Ishikawa (cell line): Measurements from ENCODE around the gene TMEM45A.

Experiments
- CEBPB ChIP-seq: IDR thresholded peaks from 2 replicates; pipeline ENCODE4 v1.6.1; 2012
- CREB1 ChIP-seq: IDR thresholded peaks from 2 replicates; pipeline ENCODE4 v1.6.1; 2012; ENCODE audit warnings: low read depth
- EGR1 ChIP-seq: IDR thresholded peaks from 2 replicates; pipeline ENCODE4 v1.6.1; 2012
- EP300 ChIP-seq: IDR thresholded peaks from 2 replicates; pipeline ENCODE4 v1.6.1; 2012; ENCODE audit warnings: borderline replicate concordance
- FOXM1 ChIP-seq: IDR thresholded peaks from 2 replicates; pipeline ENCODE4 v1.6.1; 2012; ENCODE audit warnings: low read depth, borderline replicate concordance
- NFIC ChIP-seq: IDR thresholded peaks from 2 replicates; pipeline ENCODE4 v1.6.1; 2012
- RAD21 ChIP-seq: IDR thresholded peaks from 2 replicates; pipeline ENCODE4 v1.6.1; 2012; ENCODE audit warnings: low read depth
- REST ChIP-seq: IDR thresholded peaks from 2 replicates; pipeline ENCODE4 v1.6.1; 2012; ENCODE audit warnings: low read depth, mild to moderate bottlenecking
- TAF1 ChIP-seq: IDR thresholded peaks from 2 replicates; pipeline ENCODE4 v1.6.1; 2012; ENCODE audit warnings: low read depth, mild to moderate bottlenecking
- TCF12 ChIP-seq: IDR thresholded peaks from 2 replicates; pipeline ENCODE4 v1.6.1; 2012; ENCODE audit warnings: low read depth
- TEAD4 ChIP-seq: IDR thresholded peaks from 2 replicates; pipeline ENCODE4 v1.6.1; 2012
- USF1 ChIP-seq: IDR thresholded peaks from 2 replicates; pipeline ENCODE4 v1.6.1; 2012
- YY1 ChIP-seq: IDR thresholded peaks from 2 replicates; pipeline ENCODE4 v1.6.1; 2012; ENCODE audit warnings: low read depth
- ZBTB7A ChIP-seq: IDR thresholded peaks from 2 replicates; pipeline ENCODE4 v1.6.1; 2012; ENCODE audit warnings: low read depth
- TF ChIP-seq, protein P1 (sequence below): IDR thresholded peaks from 2 replicates; pipeline ENCODE4 v1.6.1; 2012

TMEM45A gene

GRCh38 chr3:100516838-100517237 is 24.4 kb downstream of the TMEM45A start:
- no peak for TF ChIP-seq TAF1
- TF ChIP-seq ZBTB7A: no peak
- no peak for TF ChIP-seq TEAD4
- TF ChIP-seq, protein P1, sequence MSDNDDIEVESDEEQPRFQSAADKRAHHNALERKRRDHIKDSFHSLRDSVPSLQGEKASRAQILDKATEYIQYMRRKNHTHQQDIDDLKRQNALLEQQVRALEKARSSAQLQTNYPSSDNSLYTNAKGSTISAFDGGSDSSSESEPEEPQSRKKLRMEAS: no peak
- no peak for TF ChIP-seq USF1
- TF ChIP-seq RAD21: no peak
- no peak for TF ChIP-seq CEBPB
- no peak for TF ChIP-seq NFIC
- TF ChIP-seq YY1: no peak

DNA sequence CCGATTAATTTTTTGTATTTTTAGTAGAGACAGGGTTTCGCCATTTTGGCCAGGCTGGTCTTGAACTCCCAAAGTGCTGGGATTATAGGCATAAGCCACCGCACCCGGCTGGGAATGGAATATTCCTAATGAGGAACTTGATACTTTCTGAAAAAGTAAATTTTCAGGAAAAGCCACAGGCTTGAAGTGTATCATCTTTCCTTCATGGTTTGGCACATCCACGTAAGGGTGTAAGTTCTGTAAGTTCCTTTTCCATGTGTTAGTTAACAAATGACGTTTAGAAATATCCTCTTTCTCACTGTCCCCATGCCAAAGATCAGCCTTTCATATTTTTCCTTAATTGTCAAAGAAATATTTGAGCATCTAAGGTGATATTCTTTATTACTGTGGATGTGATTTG is 24.9 kb downstream of the TMEM45A start:
- TF ChIP-seq TCF12 (no peak), NFIC (no peak), CEBPB (no peak), CREB1 (no peak), RAD21 (no peak), EGR1 (no peak), YY1 (no peak), ZBTB7A (no peak)
- TF ChIP-seq, protein P1: no peak

DNA sequence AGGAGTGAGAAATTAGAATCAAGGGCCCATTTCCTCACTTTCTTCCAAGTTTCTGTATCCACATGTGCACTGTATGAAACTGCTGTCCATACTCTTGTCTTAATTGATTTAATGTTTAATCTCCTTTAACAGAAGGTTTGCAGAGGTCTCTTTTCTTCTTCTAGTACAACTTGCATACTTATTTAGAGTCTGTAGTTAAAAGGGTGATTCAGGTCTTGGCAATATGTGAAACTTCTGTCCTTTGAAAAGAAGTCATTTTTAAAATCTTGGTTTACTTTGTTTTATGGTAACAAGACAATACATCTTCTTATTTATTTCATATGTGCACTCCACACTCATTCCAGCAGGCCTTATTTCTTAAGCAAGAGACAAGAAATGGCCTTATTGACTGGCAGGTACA is 25.8 kb downstream of the TMEM45A start:
- TF ChIP-seq YY1 (no peak), CREB1 (no peak), ZBTB7A (no peak), EP300 (no peak), CEBPB (no peak), EGR1 (no peak), FOXM1 (no peak), NFIC (no peak), REST (no peak), RAD21 (no peak), TCF12 (no peak), USF1 (no peak), TEAD4 (no peak), TAF1 (no peak)
- TF ChIP-seq, protein P1: no peak

DNA sequence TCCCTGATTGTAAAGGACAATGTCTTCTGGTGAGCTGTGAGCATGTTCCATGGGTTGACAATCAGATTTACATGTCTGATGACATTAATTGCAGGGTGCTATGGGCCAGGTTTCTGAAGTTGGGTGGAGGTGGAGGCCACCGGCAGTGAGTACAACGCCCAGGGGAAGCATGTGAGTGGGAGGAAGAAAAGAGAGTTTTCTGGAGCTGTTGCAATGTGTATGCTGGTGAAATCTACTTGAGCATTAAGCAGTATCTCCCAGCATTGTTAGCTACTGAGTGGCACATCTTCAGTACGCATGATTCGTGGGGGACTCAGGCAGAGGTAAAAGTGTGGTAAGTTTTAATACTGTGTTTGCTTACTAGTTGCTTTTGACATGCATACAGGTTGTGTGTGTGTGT is 26.6 kb downstream of the TMEM45A start:
- TF ChIP-seq TCF12: no peak
- no peak for TF ChIP-seq RAD21
- TF ChIP-seq REST: no peak
- TF ChIP-seq NFIC: no peak
- TF ChIP-seq FOXM1: no peak
- TF ChIP-seq CREB1: no peak
- TF ChIP-seq, protein P1: no peak
- no peak for TF ChIP-seq YY1
- TF ChIP-seq TEAD4: no peak
- TF ChIP-seq EGR1: no peak
- no peak for TF ChIP-seq ZBTB7A
- TF ChIP-seq TAF1: no peak
- no peak for TF ChIP-seq CEBPB
- no peak for TF ChIP-seq USF1
- no peak for TF ChIP-seq EP300

DNA sequence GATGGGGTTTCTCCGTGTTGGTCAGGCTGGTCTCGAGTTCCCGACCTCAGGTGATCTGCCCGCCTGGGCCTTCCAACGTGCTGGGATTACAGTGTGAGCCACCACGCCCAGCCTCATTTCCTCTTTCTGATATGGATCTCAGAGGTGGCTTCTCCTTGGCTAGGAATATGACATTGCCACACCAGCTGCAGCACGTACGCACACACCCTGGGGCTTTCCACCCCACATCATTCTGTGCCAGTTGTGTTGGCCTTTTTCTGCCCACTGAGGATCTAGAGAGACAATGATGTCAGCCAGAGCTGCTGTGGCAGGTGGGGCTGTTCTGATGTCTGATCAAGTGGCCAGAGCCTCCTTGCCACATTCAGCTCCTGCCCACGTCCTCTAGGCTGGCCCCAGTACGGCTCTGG is 29.0 kb downstream of the TMEM45A start:
- TF ChIP-seq USF1 (no peak), TEAD4 (no peak), RAD21 (no peak), NFIC (no peak), CREB1 (no peak), REST (no peak), ZBTB7A (no peak), EP300 (no peak), CEBPB (no peak), TCF12 (no peak)
- TF ChIP-seq, protein P1: no peak
